ENCODE data around the gene KRTAP12-4.
"Not testable (repeated sequence)": the region's sequence is repeated elsewhere in the genome, so short reads cannot be mapped to it uniquely, and the experiment has no call there.

The KRTAP12-4 gene

GRCh38 chr21:44643741-44644310 lies 10.6 kb downstream of the KRTAP12-4 start:
- no peak overlapping the region for H3K4me3 ChIP-seq (ENCODE audit: low read depth, low read length)
- no peaks in the 10 kb centered on the region for H3K4me1 ChIP-seq
- H3K27me3 ChIP-seq (ENCODE audit: control insufficient read depth, insufficient read depth, low read length): no peaks in the 10 kb centered on the region
- H3K9me3 ChIP-seq (ENCODE audit: control insufficient read depth, low read length): no peaks in the 10 kb centered on the region
- no peak overlapping the region for H3K27ac ChIP-seq
- TF ChIP-seq, protein P1, sequence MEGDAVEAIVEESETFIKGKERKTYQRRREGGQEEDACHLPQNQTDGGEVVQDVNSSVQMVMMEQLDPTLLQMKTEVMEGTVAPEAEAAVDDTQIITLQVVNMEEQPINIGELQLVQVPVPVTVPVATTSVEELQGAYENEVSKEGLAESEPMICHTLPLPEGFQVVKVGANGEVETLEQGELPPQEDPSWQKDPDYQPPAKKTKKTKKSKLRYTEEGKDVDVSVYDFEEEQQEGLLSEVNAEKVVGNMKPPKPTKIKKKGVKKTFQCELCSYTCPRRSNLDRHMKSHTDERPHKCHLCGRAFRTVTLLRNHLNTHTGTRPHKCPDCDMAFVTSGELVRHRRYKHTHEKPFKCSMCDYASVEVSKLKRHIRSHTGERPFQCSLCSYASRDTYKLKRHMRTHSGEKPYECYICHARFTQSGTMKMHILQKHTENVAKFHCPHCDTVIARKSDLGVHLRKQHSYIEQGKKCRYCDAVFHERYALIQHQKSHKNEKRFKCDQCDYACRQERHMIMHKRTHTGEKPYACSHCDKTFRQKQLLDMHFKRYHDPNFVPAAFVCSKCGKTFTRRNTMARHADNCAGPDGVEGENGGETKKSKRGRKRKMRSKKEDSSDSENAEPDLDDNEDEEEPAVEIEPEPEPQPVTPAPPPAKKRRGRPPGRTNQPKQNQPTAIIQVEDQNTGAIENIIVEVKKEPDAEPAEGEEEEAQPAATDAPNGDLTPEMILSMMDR (IDR thresholded peaks at IDR 0.05): no peak
- no peak overlapping the region for H3K9ac ChIP-seq
- H3K79me2 ChIP-seq: no peaks in the 10 kb centered on the region
- no peak overlapping the region for H2AFZ ChIP-seq
- H3K4me2 ChIP-seq (ENCODE audit: low read length): no peak overlapping the region
- H3K36me3 ChIP-seq (ENCODE audit: control insufficient read depth, insufficient read depth, low read length): no peaks in the 10 kb centered on the region

DNA sequence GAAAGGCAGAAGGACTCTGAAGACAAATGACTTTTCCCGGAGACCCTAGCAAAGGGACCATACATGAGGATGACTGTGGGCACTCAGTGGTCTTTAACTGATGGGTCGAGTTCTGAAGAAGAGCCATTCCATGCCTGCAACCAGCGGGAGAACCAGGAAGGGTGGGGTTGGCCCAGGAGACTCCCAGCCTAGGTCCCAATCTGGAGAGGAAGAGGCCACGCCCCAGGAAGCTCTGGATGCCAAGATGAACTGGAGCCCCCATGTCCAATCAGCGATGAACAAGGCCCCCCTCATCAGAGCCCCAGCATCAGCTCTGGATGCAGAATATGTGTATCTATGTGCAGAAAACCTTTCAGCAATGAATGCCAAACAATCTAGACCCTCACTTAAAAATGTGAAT lies 13.7 kb downstream of the KRTAP12-4 start:
- Histone ChIP-seq H3K4me3 (ENCODE audit: low read depth, low read length) (no peak overlapping the region), H3K79me2 (no peaks in the 10 kb centered on the region), H3K9me3 (ENCODE audit: control insufficient read depth, low read length) (no peaks in the 10 kb centered on the region), H2AFZ (no peak overlapping the region), H3K4me1 (no peaks in the 10 kb centered on the region), H3K36me3 (ENCODE audit: control insufficient read depth, insufficient read depth, low read length) (no peaks in the 10 kb centered on the region), H3K9ac (no peak overlapping the region), H3K4me2 (ENCODE audit: low read length) (no peak overlapping the region), H3K27ac (no peak overlapping the region), H3K27me3 (ENCODE audit: control insufficient read depth, insufficient read depth, low read length) (no peaks in the 10 kb centered on the region)
- TF ChIP-seq, protein P1 (IDR thresholded peaks at IDR 0.05): no peak

DNA sequence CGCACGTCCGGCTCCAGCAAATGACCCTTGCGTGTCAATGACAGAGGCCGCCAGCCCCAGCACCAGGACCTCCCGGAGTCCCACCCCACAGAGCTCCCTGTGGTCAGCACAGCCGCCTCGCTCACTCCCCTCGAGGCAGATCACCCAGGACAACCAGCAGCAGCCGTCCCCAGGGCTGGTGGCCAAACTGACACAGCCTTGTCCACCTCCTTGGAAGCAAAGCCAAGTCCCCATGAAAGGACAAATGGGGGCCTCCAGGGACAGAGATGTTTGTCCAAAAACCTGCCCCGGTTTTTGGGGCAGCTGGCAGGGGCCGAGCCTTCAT lies 15.2 kb downstream of the KRTAP12-4 start:
- no peaks in the 10 kb centered on the region for H3K27me3 ChIP-seq (ENCODE audit: control insufficient read depth, insufficient read depth, low read length)
- H3K4me1 ChIP-seq: no peaks in the 10 kb centered on the region
- no peaks in the 10 kb centered on the region for H3K79me2 ChIP-seq
- no peak overlapping the region for H3K4me3 ChIP-seq (ENCODE audit: low read depth, low read length)
- no peak overlapping the region for H3K9ac ChIP-seq
- H3K27ac ChIP-seq: no peak overlapping the region
- TF ChIP-seq, protein P1 (IDR thresholded peaks at IDR 0.05): no peak
- no peak overlapping the region for H2AFZ ChIP-seq
- H3K9me3 ChIP-seq (ENCODE audit: control insufficient read depth, low read length): no peaks in the 10 kb centered on the region
- H3K36me3 ChIP-seq (ENCODE audit: control insufficient read depth, insufficient read depth, low read length): no peaks in the 10 kb centered on the region
- no peak overlapping the region for H3K4me2 ChIP-seq (ENCODE audit: low read length)

GRCh38 chr21:44638506-44639330 lies 15.7 kb downstream of the KRTAP12-4 start:
- not testable (repeated sequence) for H3K9me3 ChIP-seq (ENCODE audit: control insufficient read depth, low read length)

DNA sequence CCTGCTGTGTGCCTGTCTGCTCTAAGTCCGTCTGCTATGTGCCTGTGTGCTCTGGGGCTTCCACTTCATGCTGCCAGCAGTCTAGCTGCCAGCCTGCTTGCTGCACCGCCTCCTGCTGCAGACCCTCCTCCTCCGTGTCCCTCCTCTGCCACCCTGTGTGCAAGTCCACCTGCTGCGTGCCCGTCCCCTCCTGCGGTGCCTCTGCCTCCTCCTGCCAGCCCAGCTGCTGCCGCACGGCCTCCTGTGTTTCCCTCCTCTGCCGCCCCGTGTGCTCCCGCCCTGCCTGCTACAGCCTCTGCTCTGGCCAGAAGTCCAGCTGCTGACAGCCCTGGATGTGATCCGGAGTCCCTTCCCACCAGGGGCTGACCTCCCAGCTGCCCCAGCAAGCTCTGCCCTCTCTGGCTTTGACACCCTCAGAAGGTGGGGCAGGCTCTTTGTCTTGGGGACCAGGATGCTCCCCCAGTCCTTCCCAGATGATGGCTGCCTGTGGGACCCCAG lies 16.6 kb downstream of the KRTAP12-4 start:
- H3K36me3 ChIP-seq (ENCODE audit: control insufficient read depth, insufficient read depth, low read length); H3K79me2 ChIP-seq; H2AFZ ChIP-seq; H3K4me3 ChIP-seq (ENCODE audit: low read depth, low read length); H3K9ac ChIP-seq; H3K9me3 ChIP-seq (ENCODE audit: control insufficient read depth, low read length); H3K4me2 ChIP-seq (ENCODE audit: low read length); H3K27ac ChIP-seq; H3K4me1 ChIP-seq; H3K27me3 ChIP-seq (ENCODE audit: control insufficient read depth, insufficient read depth, low read length): not testable (repeated sequence)

More at GRCh38 chr21:44638506-44639330, 15.7 kb downstream of the KRTAP12-4 start:
- not testable (repeated sequence) for H3K9ac ChIP-seq; H3K4me1 ChIP-seq; H3K27ac ChIP-seq; H3K79me2 ChIP-seq; H3K4me2 ChIP-seq (ENCODE audit: low read length); H3K4me3 ChIP-seq (ENCODE audit: low read depth, low read length); H3K27me3 ChIP-seq (ENCODE audit: control insufficient read depth, insufficient read depth, low read length); H3K36me3 ChIP-seq (ENCODE audit: control insufficient read depth, insufficient read depth, low read length); H2AFZ ChIP-seq

Data from parathyroid adenoma (tissue), 2 donors.